DMS53 (cell line): ENCODE measurements around the gene AGBL1.
"Not testable (repeated sequence)": the region's sequence is repeated elsewhere in the genome, so short reads cannot be mapped to it uniquely, and the experiment has no call there.

Source experiments
- DNase-seq: peaks from one replicate; lab custom pipeline; 2025; lab: John Stamatoyannopoulos, UW

Gene AGBL1

DNA sequence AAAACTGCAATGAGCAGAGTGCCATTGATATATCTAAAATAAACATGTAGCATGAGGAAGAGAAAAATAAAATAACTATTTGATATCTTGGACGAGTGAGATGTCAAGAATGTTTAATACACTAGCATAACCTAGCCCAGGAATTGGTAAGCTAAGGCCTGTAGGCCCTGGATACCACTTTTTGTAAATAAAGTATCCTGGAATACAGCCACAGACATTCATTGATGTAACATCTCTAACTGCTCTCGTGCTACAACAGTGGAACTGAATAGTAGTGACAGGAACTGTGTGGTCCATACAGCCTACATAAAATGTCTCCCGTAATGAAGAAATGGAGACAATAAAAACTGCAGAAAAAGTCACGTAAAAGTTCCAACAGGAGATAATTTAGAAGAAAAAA lies 869.0 kb downstream of the AGBL1 start:
- DNase-seq, result no peak

DNA sequence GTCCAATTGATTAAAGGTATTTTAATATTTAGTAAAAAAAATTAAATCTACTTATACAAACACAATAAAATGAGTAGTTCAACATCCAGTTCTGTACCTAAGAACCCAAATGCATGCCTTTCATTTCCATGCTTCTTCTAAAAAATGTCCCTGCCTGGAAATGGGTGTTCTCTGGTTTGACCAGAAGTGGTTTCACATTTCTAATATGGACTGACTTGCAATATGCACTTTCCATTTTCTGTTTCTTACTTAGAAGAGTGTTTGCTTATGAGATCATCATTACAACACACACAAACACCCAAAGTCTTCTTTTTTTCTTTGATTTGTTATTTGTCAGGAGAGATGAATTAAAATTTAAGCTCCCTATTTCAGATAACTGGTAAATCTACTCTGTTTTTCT lies 879.6 kb downstream of the AGBL1 start:
- no peak for DNase-seq

DNA sequence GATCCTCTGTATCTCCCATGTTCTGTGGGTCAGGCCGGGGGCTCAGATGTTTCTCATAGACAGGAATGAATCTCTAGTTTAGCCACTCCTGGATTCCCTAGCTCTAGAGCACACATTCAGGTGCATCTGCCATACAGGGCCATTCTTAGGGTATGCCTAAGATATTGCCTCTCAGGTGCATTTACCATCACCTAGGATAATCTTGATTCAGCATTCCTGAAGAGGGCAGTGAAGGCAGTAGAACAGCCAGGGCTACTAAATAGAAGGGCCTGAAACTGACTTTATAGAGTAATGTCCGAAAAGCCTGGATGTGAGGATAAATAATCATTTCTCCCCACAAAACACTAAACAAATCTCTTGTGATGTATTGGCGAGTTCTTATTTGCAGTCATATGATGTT lies 882.0 kb downstream of the AGBL1 start:
- no peak for DNase-seq

DNA sequence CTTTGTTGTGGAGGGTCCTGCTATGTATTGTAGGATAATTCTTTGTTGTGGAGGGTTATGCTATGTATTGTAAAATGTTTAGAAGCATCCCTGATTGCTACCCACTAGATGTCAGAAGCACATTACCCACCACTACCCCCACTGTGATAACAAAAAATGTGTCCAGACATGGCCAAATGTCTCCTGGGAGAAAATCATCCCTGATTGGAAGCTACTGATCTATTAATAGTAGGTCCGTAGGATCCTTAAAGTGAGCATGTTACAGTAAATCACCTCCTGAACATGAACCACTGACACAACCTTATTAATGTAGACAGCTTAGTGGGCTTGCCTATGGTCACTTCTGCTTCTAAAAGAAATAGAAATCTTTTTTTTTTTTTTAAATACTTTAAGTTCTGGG lies 884.6 kb downstream of the AGBL1 start:
- no peak for DNase-seq

DNA sequence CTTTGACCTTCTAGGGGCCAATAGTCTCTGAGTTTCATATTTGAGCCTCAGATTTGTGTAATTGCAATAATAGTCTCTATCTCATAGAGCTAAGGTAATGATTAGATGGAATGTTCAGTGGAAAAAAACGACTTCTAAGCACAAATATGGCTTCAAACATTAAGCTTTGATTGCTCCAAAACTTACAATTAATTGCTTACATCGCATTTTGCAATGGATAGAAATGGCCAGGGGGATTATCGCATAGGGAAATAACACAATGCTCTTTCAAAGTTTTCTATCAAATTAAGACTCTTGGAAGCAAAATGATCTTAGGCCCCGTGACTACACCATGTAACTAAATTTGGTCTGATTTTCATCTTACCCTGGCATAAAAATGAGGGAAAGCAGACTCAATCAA lies 888.6 kb downstream of the AGBL1 start:
- no peak for DNase-seq

DNA sequence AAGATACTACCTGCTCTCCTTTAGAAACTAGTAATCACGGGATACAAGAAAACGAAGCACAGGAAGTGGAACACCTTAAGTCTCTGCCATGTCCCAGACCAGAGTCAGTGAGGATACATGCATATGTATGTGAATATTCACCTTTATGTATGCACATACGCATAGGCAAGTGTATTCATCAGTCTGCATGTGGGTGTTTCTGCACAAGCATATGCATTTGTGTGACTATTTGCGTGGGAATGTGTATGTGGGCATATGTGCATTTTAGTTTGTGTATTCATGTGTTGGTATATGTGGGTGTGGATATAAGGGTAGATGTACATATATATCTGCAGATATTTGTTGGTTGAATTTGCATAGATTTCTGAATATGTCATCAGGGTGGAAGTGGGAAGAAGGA lies 889.7 kb downstream of the AGBL1 start:
- DNase-seq, result no peak

DNA sequence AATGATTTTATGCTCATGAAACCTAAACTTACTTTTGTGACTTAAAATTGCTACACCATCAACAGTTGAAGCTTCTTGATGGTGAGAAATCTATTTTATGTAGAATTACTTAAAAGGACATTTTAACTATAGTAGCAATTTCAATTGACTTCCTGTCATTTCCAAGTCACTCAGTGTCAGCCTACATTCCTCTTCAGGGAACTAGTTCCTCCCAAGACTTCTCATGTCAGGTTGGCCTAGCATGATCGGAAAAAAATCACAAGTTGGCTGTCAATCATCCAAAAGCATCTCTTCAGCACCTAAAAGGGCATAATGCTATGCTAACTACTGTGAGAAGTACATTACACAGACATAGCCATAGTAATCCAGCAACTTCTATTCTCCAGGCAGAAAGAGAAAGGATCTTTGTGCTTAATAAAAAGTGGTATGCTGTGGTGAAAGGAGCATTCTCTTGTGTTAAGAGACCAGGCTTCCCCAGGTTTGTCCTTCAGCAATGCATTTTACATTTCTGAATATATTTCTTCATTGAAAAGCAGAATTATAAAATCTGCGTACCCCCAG lies 893.7 kb downstream of the AGBL1 start:
- DNase-seq, result no peak

DNA sequence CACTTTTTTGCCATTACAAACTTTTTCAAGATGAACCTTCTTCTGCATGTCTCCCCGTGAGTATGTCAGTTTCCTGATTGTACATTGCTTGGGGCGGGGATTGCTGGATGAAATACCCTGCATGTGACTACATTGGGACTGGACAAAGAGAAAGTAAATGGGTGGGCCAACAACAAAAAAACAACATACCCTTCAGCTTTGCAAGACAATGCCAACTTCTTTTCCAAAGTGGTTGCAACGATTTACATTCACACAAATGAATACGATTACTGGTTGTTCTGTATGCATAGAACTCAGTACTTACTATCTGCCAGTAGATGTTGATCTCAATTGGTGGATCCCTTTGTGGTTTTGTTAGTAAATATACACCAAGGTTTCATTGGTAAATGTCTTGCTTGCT lies 908.4 kb downstream of the AGBL1 start:
- no peak for DNase-seq

DNA sequence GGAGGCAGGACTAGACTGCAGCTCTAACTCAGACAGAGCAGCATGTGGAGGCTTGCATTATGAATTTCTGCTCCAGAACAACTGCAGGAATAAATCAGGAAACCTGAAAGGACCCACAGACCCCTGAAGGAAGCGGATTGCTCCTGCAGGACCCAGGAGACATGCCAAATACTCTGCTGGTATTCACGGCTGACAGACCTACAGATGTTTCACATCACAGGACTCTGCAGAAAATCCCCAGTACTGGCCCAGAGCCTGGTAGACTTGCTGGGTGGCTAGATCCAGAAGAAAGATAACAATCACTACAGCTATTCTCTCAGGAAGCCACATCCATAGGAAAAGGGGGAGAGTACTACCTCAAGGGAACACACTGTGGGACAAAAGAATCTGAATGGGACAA lies 942.1 kb downstream of the AGBL1 start:
- no peak for DNase-seq

DNA sequence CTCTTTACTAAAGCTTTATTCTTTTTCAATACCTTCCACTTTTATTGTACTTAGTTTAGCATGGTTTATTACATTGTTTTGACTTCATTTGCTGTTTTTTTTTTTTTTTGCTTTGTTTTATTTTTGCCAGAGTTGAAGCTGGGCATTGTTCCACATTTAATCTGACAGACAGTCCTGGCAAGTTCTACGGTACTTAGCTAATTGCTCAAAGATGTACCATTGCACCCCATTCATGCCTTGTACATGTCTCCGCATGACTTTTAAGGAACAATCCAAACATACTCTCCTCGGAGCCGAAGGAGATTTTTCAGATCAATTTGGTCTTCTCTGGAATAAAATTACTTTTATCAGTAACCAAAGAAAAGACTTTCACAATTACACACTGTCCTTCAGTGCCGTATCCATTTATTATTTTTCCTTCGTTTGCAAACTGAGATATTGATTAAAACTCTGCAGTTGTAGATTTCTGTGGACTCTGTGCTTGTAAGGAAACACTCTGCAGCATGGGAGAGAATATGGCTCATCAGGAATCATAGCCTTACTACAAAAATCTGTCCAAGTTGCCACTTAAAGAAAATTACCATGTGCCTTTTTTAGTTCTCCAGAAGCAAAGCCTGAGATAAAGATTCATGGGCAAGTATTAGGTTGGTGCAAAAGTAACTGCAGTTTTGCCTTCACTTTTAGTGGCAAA lies 952.0 kb downstream of the AGBL1 start:
- DNase-seq, result no peak

DNA sequence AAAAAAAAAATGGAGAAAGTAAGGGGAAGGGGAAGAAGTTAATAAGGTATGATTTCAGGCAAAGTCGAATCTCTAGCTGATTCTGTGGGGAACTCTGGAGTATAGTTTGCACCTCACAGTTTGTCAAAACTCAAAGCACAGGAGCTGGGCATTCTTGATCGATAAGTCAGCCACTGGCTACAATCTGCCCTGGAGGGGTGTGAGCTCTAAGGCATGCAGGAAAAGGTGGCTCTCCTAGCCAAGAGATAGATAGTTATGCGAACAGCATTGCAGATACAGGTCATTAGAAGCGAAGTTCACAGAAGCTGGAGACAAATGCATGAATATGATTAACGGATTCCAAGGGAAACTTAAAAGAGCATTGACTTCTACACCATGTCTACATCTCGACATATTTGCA lies 952.6 kb downstream of the AGBL1 start:
- no peak for DNase-seq

DNA sequence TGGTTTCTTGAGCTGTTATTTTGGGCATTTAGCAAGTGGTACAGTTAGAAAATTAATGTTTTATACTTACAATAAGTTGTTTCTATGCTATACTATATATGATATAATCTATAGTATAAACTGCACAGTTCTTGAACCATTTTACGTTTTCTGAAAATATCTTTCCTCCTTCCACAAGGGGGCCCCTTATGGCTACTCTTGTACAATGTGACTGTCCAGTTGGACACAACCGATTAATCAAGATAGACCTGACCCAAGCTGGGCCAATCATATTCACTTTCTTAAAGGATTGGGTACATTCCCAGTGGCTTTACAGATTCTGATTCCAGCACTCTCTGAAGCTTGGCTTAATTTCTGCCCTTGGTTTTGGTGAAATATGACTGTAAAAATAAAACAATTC lies 953.4 kb downstream of the AGBL1 start:
- DNase-seq, result peak; percentile 1

DNA sequence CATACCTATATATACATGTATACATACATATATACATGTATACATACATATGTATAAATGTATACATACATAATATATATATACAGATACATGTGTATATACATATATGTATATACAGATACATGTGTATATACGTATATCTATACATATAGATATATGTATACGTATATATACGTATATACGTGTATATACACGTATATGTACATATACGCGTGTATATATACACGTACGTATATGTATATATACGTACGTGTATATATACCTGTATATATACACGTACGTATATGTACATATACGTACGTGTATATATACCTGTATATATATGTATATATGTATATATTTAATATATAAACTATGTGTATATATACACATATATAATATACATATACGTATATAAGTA lies 955.2 kb downstream of the AGBL1 start:
- no peak for DNase-seq

DNA sequence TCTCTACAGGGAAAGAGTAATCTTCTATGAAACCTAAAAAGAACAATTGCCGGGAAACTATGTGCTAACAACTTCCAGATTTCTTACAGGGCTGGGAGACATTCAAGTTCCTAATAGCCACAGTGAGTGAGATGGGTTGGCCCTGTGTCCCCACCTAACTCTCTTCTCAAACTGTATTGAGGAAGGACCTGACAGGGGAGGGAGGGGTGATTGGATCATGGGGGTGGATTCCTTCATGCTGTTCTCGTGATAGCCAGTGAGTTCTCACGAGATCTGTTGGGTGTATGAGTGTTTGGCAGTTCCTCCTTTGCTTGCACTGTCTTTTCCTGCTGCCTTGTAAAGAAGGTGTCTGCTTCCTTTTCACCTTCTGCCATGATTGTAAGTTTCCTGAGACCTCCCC lies 958.7 kb downstream of the AGBL1 start:
- DNase-seq, result no peak

DNA sequence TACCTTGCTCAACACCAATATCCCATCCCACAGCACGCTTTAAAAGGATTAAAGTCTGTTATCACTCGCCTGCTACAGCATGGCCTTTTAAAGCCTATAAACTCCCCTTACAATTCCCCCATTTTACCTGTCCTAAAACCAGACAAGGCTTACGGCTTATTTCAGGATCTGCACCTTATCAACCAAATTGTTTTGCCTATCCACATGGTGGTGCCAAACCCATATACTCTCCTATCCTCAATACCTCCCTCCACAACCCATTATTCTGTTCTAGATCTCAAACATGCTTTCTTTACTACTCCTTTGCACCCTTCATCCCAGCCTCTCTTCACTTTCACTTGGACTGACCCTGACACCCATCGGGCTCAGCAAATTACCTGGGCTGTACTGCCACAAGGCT lies 962.9 kb downstream of the AGBL1 start:
- DNase-seq, result not testable (repeated sequence)

DNA sequence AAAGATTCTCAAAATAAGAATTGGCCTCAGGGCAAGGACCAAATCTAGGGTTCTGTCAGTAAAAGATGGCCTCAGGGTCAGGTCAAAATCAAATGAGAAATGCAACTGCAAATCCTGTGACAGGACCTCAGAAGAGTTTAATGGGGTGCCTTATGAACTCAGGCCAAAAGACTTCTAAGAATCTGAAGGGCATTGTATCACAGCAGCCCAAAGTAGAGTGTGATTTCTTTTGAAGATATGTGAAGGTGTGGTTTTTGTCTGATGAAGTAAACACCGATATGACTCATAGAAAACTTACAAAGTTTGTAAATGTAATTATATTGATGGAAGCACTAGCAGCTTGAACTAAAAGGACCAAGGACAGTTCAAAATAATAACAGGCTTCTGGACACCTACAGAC lies 966.1 kb downstream of the AGBL1 start:
- DNase-seq, result no peak

DNA sequence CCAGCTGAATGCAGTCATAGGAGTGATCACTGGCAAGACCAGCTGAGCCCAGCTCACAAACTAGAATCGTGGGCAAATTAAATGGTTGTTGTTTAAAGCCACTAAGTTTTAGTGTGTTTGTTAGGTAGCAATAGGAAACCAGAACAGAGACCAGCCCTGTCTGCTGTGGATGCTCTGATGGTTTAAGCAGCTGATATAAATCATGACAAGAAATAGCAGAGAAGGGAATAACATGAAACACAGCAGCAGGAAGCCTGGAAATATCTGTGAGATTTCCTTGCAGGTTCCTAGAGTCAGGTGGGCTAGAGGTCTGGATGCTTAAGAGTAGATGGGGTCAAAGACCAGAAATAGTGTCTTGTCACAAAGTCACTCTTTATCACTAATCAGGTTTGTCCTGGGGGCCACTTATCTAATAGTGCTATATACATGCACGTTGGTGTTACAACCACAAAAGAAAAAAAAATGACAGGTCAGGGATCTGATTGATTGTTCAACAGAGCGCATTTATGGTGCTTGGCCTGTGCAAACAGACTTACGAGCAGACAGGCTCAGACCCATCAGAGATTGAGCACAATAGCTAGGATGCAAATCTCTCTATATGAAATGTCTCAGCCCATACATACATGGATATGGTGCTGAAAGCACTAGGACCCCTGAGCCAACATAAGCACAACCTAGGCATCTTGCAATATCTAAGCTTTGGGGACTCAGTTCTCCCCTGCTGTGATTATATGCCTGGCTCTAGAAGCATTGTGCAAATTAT lies 967.7 kb downstream of the AGBL1 start:
- no peak for DNase-seq
